Frontal cortex (tissue), 4 donors: ENCODE results near the gene DNMBP. TPM values are rescaled to one million over a fixed set of nuclear protein-coding genes. Genes with fewer than 3 reads are reported as not detected.
A peak's percentile ranks its signal among the peaks of the same experiment; 100 is the strongest.
"Not testable (repeated sequence)": the region's sequence is repeated elsewhere in the genome, so short reads cannot be mapped to it uniquely, and the experiment has no call there.

ENCODE experiments used
- DNase-seq, 2 donors: peaks; one replicate each; pipeline ENCODE4 v3.0.0; 2012; ENCODE audit warnings: low spot score in 2 of 2
- FAIRE-seq: peaks from 2 replicates; lab custom pipeline; 2012; peaks lifted over from hg19 to GRCh38; lab: Jason Lieb, UNC
- total RNA-seq: library from RNA; depleted of rRNA; stranded (reverse); fragments of >200 nt; gene quantifications from one replicate; pipeline ENCODE4 v1.2.3, GENCODE V29; 2014
- donor health status: control.
- donor health status: control.
- donor health status: control.

Gene DNMBP
- total RNA-seq, 1 donor from 2014 or later, result 2.9 TPM

DNA sequence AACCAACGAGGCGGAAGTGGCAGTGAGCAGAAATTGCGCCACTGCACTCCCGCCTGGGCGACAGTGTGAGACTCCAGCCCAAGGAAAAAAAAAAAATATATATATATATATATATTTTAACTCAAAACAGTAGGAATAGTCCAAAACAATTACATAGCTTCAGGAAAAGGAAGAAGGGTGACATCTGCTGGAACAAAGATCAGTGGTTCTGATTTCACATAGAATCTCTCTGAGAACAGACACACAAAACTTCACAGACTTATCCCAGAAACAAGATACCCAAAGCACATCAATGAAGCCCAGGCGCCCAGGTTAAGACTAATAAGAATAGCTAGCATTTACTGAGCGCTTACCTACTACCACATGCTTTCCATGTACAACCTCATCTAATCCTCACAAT is 45.0 kb downstream of the DNMBP start:
- FAIRE-seq (no peak), DNase-seq (no peak)

DNA sequence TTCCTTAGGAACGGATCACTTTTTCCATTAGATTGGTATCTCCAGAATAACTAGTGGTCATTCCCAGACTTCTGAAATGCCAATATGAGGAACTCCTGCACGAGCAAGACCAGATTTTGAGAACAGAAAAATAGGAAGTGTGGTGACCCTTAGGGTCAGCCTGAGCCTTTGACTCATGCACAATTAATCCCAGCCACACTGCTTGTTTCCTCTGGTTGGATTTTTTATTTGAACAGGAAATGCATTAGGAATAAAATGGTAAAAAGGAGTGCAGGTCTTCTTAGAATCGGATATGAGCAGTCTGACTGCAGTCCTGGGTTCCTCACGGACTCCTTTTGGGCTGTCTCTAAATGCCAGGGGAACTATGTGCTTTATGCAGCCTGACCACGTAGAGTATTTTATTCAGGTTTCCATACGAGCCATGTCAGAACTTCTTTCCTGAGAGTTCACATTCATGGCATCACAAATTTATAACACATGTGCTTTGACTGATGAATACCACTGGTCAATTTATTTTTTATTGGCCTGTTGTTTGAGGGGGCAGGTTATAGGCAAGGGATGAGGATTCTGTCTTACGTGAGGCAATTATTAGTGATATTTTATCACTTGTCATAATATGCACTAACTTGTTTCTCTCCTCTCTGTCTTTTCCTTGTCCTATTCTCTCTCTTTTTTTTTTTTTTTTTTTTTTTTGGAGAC is 46.1 kb downstream of the DNMBP start:
- DNase-seq, FAIRE-seq: not testable (repeated sequence)

GRCh38 chr10:99958806-99959205 is 50.9 kb downstream of the DNMBP start:
- DNase-seq, result no peak
- FAIRE-seq, result peak; percentile 17

DNA sequence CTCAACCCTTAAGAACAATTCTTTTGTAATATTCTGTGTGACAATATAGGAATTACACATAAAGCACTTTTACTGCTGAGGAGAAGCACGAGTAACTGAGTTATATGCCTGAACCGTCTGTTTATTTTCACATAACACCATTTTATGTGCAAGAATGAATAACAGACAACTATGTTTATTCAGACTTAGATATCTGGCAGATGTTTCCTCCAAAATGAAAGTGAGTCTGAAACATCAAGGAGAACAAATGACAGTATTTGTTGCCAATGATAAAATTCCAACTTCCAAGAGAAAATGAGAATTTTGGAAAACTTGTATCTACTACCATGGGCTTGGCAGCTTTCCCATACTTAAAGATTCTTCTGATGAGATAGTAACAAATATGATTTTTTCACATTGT is 51.4 kb downstream of the DNMBP start:
- FAIRE-seq, result no peak

DNA sequence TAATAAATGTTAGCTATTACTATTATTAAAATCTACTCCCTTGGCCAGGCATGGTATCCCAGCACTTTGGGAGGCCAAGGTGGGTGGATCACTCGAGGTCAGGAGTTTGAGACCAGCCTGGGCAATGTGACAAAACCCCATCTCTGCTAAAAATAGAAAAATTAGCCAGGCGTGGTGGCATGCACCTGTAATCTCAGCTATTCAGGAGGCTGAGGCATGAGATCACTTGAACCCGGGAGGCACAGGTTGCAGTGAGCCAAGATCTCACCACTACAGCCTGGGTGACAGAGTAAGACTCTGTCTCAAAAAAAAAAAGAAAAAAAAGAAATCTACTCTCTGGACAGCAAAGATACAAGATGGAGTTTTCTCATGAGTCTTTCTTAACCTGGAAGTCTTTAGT is 56.2 kb downstream of the DNMBP start:
- not testable (repeated sequence) for FAIRE-seq, DNase-seq

More for the DNA sequence above, 51.4 kb downstream of the DNMBP start:
- DNase-seq, result no peak

- DNase-seq (no peak), FAIRE-seq (no peak)
These were observed 56.9 kb downstream of the DNMBP start for GRCh38 chr10:99952799-99953198.

GRCh38 chr10:99946051-99946450 is 63.7 kb downstream of the DNMBP start:
- not testable (repeated sequence) for DNase-seq, FAIRE-seq

- DNase-seq, result no peak
- no peak for FAIRE-seq
These were observed 64.5 kb downstream of the DNMBP start for GRCh38 chr10:99945263-99945662.

GRCh38 chr10:99944860-99945259 is 64.9 kb downstream of the DNMBP start:
- FAIRE-seq (no peak), DNase-seq (no peak)

GRCh38 chr10:99943908-99944307 is 65.8 kb downstream of the DNMBP start:
- DNase-seq, result no peak
- no peak for FAIRE-seq

DNA sequence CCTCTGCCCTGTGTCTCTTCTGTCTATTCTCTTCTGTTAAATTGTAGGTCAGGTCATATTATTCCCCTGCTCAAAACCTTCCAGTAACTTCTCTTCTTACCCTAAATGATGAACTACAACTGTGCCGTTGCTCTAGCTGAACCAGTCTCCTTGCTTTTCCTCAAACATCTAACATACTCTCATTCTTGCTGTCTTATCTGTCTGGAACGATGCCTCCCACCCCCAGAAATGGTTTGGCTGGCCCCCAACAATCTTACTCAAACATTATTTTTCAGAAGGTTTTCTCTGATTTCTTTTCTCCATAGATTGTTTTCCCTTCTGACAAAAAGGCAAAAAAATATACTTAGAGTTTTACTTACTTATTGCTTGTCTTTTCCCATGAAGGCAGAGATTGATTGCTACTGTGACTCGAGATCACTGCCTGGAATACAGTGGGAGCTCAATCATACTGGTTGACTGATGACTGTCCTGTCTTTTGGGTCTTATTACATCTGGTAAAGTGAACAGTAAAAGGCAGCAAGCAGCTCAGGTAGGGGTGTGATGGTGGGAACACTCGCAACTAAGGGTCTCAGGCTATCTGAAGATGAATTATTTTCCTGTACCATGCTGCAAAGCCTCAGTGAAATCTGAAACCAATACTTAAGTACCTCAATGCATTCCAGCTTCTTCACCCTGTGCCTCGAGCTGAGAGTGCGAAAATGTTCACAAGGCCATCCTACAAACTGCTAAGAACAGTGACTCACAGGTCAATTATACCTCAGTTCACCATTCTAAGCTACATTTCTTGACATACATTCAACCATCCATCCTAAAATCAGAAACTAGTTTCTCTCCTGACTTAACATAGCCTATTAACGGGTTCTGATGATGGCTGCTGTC is 67.6 kb downstream of the DNMBP start:
- no peak for DNase-seq
- FAIRE-seq, result no peak

DNA sequence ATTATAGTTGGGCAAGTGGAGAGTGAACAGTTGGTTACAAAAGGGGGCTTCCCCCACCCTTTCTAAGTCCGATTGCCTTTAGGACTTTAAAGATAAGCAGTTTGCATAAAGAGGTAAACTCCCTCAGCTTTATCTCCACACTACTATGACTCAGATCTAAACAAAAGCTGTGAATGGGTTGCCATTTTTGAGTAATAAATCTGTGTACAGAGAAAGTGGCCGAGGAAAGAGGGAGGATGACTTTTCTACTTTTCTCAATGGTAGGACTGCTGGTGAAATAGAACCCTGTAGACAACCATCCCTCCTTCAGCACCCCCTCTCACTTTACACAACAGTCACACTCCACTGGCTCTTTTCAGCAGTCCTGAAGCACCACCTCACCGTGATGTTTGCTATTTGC is 71.2 kb downstream of the DNMBP start:
- DNase-seq (no peak), FAIRE-seq (no peak)

- no peak for FAIRE-seq
- no peak for DNase-seq
These were observed 72.1 kb downstream of the DNMBP start for GRCh38 chr10:99937630-99938029.

GRCh38 chr10:99932203-99932957 is 77.4 kb downstream of the DNMBP start:
- DNase-seq, FAIRE-seq: not testable (repeated sequence)

GRCh38 chr10:99930731-99931550 is 78.8 kb downstream of the DNMBP start:
- FAIRE-seq, result no peak
- no peak for DNase-seq

GRCh38 chr10:99929360-99929759 is 80.4 kb downstream of the DNMBP start:
- FAIRE-seq (no peak), DNase-seq (no peak)

DNA sequence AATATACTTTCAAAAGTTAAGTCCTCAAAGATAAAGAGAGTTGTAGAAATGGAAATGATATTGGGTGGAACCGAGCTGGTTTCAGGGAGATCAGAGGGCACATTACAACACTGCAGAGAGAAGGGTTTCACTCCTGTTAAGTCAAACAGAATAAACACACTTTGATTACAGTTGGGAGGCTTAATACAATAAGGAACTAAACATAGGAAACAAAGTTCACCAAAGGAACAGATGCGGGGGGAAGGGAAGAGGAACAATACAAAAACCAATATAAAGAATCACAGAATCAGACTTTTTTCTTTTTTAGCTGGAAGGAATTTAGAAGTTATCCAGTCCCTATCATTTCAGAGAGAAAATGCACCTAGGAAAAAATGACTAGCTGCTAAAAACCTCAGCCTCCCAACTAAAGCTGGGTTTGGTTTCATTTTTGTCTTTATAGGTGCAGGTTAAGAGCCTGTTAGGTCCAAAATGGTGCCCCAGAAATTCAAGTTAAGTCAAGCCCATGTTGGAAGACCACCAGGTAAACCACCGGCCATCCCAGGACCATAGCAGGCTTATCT is 81.9 kb downstream of the DNMBP start:
- no peak for DNase-seq
- FAIRE-seq, result no peak

GRCh38 chr10:99926925-99927720 is 82.6 kb downstream of the DNMBP start:
- DNase-seq, result no peak
- FAIRE-seq, result no peak
